ENCODE measurements around the gene CSDE1.
A peak's percentile ranks its signal among the peaks of the same experiment; 100 is the strongest.
"Not testable (repeated sequence)": the region's sequence is repeated elsewhere in the genome, so short reads cannot be mapped to it uniquely, and the experiment has no call there.

CSDE1 gene

GRCh38 chr1:114757455-114758255, at the start of gene CSDE1:
Gene CSDE1 (minus strand): TSS chr1:114757984. CDS start chr1:114739890, 18,094 bp downstream.
- TF ChIP-seq POLR2A (IDR thresholded peaks at IDR 0.05; ENCODE audit: low read length) (peak; percentile 97), GATA1 (IDR thresholded peaks at IDR 0.05; ENCODE audit: low read depth, low read length) (no peak)
- peak; percentile 98 to 99 for DNase-seq

- not testable (repeated sequence) for DNase-seq
Measured at GRCh38 chr1:114804449-114804848, 46.7 kb upstream of the CSDE1 start.

GRCh38 chr1:114803001-114803400, 45.2 kb upstream of the CSDE1 start:
- DNase-seq, result no peak
- TF ChIP-seq POLR2A (IDR thresholded peaks at IDR 0.05; ENCODE audit: low read length) (no peak), GATA1 (IDR thresholded peaks at IDR 0.05; ENCODE audit: low read depth, low read length) (no peak)

GRCh38 chr1:114794038-114794437, 36.3 kb upstream of the CSDE1 start:
- TF ChIP-seq GATA1 (IDR thresholded peaks at IDR 0.05; ENCODE audit: low read depth, low read length) (no peak), POLR2A (IDR thresholded peaks at IDR 0.05; ENCODE audit: low read length) (no peak)
- DNase-seq, result no peak

GRCh38 chr1:114790581-114790980, 32.8 kb upstream of the CSDE1 start:
- not testable (repeated sequence) for DNase-seq

GRCh38 chr1:114786440-114786839, 28.7 kb upstream of the CSDE1 start:
- not testable (repeated sequence) for DNase-seq

GRCh38 chr1:114782476-114782875, 24.7 kb upstream of the CSDE1 start:
- DNase-seq, result no peak
- no peak for TF ChIP-seq GATA1 (IDR thresholded peaks at IDR 0.05; ENCODE audit: low read depth, low read length)

- DNase-seq, result peak; percentile 94
- TF ChIP-seq GATA1 (IDR thresholded peaks at IDR 0.05; ENCODE audit: low read depth, low read length) (no peak), POLR2A (IDR thresholded peaks at IDR 0.05; ENCODE audit: low read length) (peak; percentile 95)
Measured at GRCh38 chr1:114780344-114781226, 22.8 kb upstream of the CSDE1 start, which contains the start of gene SIKE1. Gene SIKE1 (minus strand): TSS chr1:114780685. CDS start chr1:114780607, 78 bp downstream.

GRCh38 chr1:114779722-114780121, 21.9 kb upstream of the CSDE1 start:
- DNase-seq, result peak in 1 of 2 experiments; percentile 48
- TF ChIP-seq POLR2A (IDR thresholded peaks at IDR 0.05; ENCODE audit: low read length) (no peak), GATA1 (IDR thresholded peaks at IDR 0.05; ENCODE audit: low read depth, low read length) (no peak)

- DNase-seq, result not testable (repeated sequence)
Measured at GRCh38 chr1:114776726-114777125, 18.9 kb upstream of the CSDE1 start.

- no peak for TF ChIP-seq POLR2A (IDR thresholded peaks at IDR 0.05; ENCODE audit: low read length)
- no peak for TF ChIP-seq GATA1 (IDR thresholded peaks at IDR 0.05; ENCODE audit: low read depth, low read length)
- no peak for DNase-seq
Measured at GRCh38 chr1:114771992-114772391, 14.2 kb upstream of the CSDE1 start.

GRCh38 chr1:114770989-114771388, 13.2 kb upstream of the CSDE1 start:
- TF ChIP-seq POLR2A (IDR thresholded peaks at IDR 0.05; ENCODE audit: low read length), result no peak
- no peak for TF ChIP-seq GATA1 (IDR thresholded peaks at IDR 0.05; ENCODE audit: low read depth, low read length)
- DNase-seq, result no peak

- DNase-seq, result peak; percentile 7 to 8
- TF ChIP-seq POLR2A (IDR thresholded peaks at IDR 0.05; ENCODE audit: low read length), result no peak
- no peak for TF ChIP-seq GATA1 (IDR thresholded peaks at IDR 0.05; ENCODE audit: low read depth, low read length)
Measured at GRCh38 chr1:114764689-114765088, 6.9 kb upstream of the CSDE1 start.

GRCh38 chr1:114758256-114758832, 560 bp upstream of the CSDE1 start:
- no peak for DNase-seq
- no peak for TF ChIP-seq POLR2A (IDR thresholded peaks at IDR 0.05; ENCODE audit: low read length)
- TF ChIP-seq GATA1 (IDR thresholded peaks at IDR 0.05; ENCODE audit: low read depth, low read length), result no peak

Data from erythroblast (primary cell).